Measurements from ENCODE around the gene ABLIM3. TPM values are rescaled to one million over a fixed set of nuclear protein-coding genes. Genes with fewer than 3 reads are reported as not detected.

ABLIM3 gene
- total and polyA plus RNA-seq, 2 of the 8 experiments (the other 6 are each of a cell fraction or from before 2014, with no cell fraction given) = 0.36 to 0.56 TPM

GRCh38 chr5:149220750-149221149 lies 79.5 kb downstream of the ABLIM3 start:
- Histone ChIP-seq H3K9ac (replicated peaks in 1 of 4; ENCODE audit: extremely low read depth in 1 of 4, low read depth in 3 of 4, low read length in 3 of 4) (no peak overlapping the region), H2BK15ac (ENCODE audit: low read length) (no peak overlapping the region), H3K79me1 (ENCODE audit: low read depth, low read length) (no peaks in the 10 kb centered on the region), H3K36me3 (ENCODE audit: control insufficient read depth in 2 of 4, insufficient read depth in 4 of 4, low read length in 3 of 4) (no peaks in the 10 kb centered on the region), H3K4ac (replicated peaks; ENCODE audit: insufficient read length, low read depth, low read length) (no peak overlapping the region), H3K27me3 (replicated peaks in 1 of 4; ENCODE audit: control insufficient read depth in 3 of 4, extremely low read depth in 1 of 4, insufficient read depth in 3 of 4, low read length in 3 of 4) (no peaks in the 10 kb centered on the region), H3K23ac (ENCODE audit: insufficient read length) (no peak overlapping the region), H3K27ac (ENCODE audit: low read depth, low read length) (no peak overlapping the region), H2AK5ac (ENCODE audit: low read depth, low read length) (no peak overlapping the region), H3K18ac (ENCODE audit: extremely low read depth, low read length) (no peak overlapping the region), H3K14ac (ENCODE audit: insufficient read length) (no peak overlapping the region), H2BK5ac (ENCODE audit: low read depth, low read length) (no peak overlapping the region), H4K8ac (ENCODE audit: extremely low read depth, insufficient read depth, low read length) (no peak overlapping the region), H3K79me2 (ENCODE audit: control insufficient read depth in 1 of 2, insufficient read depth in 2 of 2, low read length in 2 of 2) (no peaks in the 10 kb centered on the region), H4K91ac (replicated peaks; ENCODE audit: insufficient read length, low read length) (no peak overlapping the region), H4K20me1 (replicated peaks in 1 of 2; ENCODE audit: control insufficient read depth in 1 of 2, insufficient read depth in 2 of 2, low read length in 2 of 2) (no peaks in the 10 kb centered on the region), H2AFZ (ENCODE audit: low read length) (no peak overlapping the region), H2BK12ac (ENCODE audit: low read depth, low read length) (no peak overlapping the region), H3K4me1 (replicated peaks in 1 of 4; ENCODE audit: control insufficient read depth in 3 of 4, insufficient read depth in 4 of 4, low read length in 3 of 4) (no peaks in the 10 kb centered on the region), H3K56ac (replicated peaks; ENCODE audit: insufficient read length, low read depth, low read length) (no peak overlapping the region), H3K4me3 (ENCODE audit: extremely low read depth in 1 of 4, insufficient read depth in 2 of 4, low read depth in 3 of 4, low read length in 4 of 4) (no peak overlapping the region), H3K4me2 (ENCODE audit: insufficient read depth in 1 of 2, low read depth in 2 of 2, low read length in 2 of 2) (no peak overlapping the region), H2BK20ac (ENCODE audit: low read length) (no peak overlapping the region), H3K23me2 (ENCODE audit: low read depth, low read length) (no peaks in the 10 kb centered on the region), H2BK120ac (replicated peaks; ENCODE audit: low read depth, low read length) (no peak overlapping the region), H3K9me3 (ENCODE audit: insufficient read depth in 2 of 2, low read depth in 1 of 2, low read length in 1 of 2) (no peaks in the 10 kb centered on the region), H4K5ac (ENCODE audit: insufficient read length, low read depth, low read length) (no peak overlapping the region)
- ChIA-PET CTCF (ENCODE audit: partially characterized antibody) (interaction anchor here (0.7 to 9.7 kb wide), 3 partner anchors 8 to 120 kb away, joined by 3 to 70 read pairs (median 3); no protein-coding TSS in a partner anchor), POLR2A (ENCODE audit: partially characterized antibody) (no interaction called here)
- no peak for FAIRE-seq
- DNase-seq (ENCODE audit: low read depth in 1 of 2, low spot score in 2 of 2) = no peak
- 94% methylated on average over 2 of the region's 2 CpGs; no CpG with 5 or more reads in 1 of the 2 experiments for WGBS, 2 experiments (ENCODE audit: extremely low coverage in 1 of 2, insufficient coverage in 1 of 2, insufficient read length in 1 of 2, insufficient replicate concordance in 2 of 2, low coverage in 1 of 2, low lambda C conversion rate in 2 of 2, missing lambda C conversion rate in 1 of 2)
- no peak for TF ChIP-seq KDM1A (IDR thresholded peaks at IDR 0.05; ENCODE audit: borderline replicate concordance, low read length)
- TF ChIP-seq SP1 (IDR thresholded peaks at IDR 0.05; ENCODE audit: low read depth, low read length) = no peak
- TF ChIP-seq ASH2L (IDR thresholded peaks at IDR 0.05; ENCODE audit: low read length) = no peak
- no peak for TF ChIP-seq TBP (IDR thresholded peaks at IDR 0.05; ENCODE audit: low read depth, low read length)
- TF ChIP-seq SIX5 (IDR thresholded peaks at IDR 0.05; ENCODE audit: low read depth, low read length) = no peak
- TF ChIP-seq CBX8 (IDR thresholded peaks at IDR 0.05; ENCODE audit: borderline replicate concordance, low read depth, low read length) = no peak
- no peak for TF ChIP-seq MAX (IDR thresholded peaks at IDR 0.05)
- TF ChIP-seq SAP30 (IDR thresholded peaks at IDR 0.05; ENCODE audit: insufficient read depth, insufficient replicate concordance, low read length) = no peak
- no peak for TF ChIP-seq JUN (IDR thresholded peaks at IDR 0.05; ENCODE audit: low read depth, low read length)
- TF ChIP-seq HDAC6 (IDR thresholded peaks at IDR 0.05; ENCODE audit: low read depth, low read length) = no peak
- no peak for TF ChIP-seq POLR2A (IDR thresholded peaks at IDR 0.05; ENCODE audit: control extremely low read depth in 1 of 2, low read depth in 2 of 2, low read length in 2 of 2)
- no peak for TF ChIP-seq BACH1 (IDR thresholded peaks at IDR 0.05; ENCODE audit: low read length)
- no peak for TF ChIP-seq SP4 (IDR thresholded peaks at IDR 0.05; ENCODE audit: low read length)
- TF ChIP-seq GABPA (IDR thresholded peaks at IDR 0.05; ENCODE audit: borderline replicate concordance, insufficient read depth, low read length) = no peak
- no peak for TF ChIP-seq TAF7 (optimal IDR thresholded peaks at IDR 0.05; ENCODE audit: borderline replicate concordance, low read depth, low read length)
- TF ChIP-seq YY1 (IDR thresholded peaks at IDR 0.05; ENCODE audit: low read depth, low read length) = no peak
- TF ChIP-seq RFX5 (IDR thresholded peaks at IDR 0.05; ENCODE audit: borderline replicate concordance, low read depth, low read length) = no peak
